Epithelial cell of prostate (primary cell): ENCODE results near the gene LRRC40.

ENCODE experiments used
- DNase-seq: peaks from one replicate; pipeline ENCODE4 v3.0.0-alpha.2; 2011; ENCODE audit warnings: low read depth, low spot score
- H3K27ac ChIP-seq: fragments of 450-650 bp; 2 replicates; pipeline ENCODE4 v1.5.1; 2017; ENCODE audit warnings: mild to moderate bottlenecking

LRRC40 gene

DNA sequence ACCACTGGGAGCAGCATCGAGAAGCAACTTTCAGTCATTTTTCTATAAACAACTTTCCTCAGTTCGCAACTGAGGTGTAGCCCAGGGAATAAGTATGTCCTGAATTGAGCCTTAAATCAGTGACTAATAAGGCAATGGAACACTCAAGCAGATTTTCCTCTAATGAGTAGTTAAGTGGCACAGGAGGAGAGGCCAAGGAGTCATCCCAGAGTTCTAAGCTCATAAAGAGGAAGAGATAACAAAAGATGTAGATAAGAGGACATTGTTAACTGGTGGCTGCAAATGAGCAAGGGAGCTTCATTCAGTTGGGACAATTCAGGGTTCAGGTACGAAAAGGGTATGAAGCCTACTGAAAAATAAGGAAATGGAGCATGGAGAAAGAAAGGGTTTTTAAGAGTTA, 64.5 kb downstream of the LRRC40 start:
- no peak overlapping the region for H3K27ac ChIP-seq
- no peak for DNase-seq

DNA sequence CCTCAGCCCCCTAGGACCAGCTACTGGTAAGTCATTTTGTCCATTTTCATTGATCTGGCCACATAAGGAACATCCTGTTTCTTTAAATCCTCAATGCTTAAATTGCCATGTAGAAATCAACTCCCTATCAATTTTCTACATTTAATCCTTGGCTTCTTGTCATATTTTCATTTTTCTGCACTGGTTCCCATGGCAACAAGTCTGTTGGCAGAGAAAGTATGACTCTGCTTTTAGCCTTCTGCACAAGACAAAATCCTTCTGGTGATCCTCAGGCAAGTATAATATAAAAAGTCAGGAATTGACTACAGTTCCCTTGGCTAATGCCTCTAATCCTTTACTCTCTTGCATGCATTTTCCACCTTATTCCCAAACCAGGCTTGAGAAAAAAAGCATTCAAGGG, 65.0 kb downstream of the LRRC40 start:
- H3K27ac ChIP-seq: no peak overlapping the region
- DNase-seq: no peak

DNA sequence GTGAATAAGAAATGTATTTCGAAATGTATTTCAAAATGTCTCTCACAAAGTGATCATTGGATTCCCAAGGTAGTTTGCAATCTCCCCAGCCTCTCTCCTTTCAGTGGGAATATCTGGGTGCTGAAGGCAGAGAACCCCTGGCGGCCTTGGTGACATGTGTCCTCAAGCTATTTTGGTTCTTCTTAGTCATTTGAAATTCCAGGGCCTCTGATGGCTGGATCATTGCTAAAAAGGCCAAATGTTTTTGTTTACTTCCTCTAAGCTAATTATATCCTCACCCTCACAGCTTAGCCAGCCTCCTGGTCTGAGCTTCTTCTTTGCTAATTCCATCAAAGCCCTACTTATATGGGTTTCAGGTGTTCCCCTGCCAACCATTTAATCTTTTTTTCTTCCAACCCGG, 71.2 kb downstream of the LRRC40 start:
- H3K27ac ChIP-seq: no peak overlapping the region
- no peak for DNase-seq

DNA sequence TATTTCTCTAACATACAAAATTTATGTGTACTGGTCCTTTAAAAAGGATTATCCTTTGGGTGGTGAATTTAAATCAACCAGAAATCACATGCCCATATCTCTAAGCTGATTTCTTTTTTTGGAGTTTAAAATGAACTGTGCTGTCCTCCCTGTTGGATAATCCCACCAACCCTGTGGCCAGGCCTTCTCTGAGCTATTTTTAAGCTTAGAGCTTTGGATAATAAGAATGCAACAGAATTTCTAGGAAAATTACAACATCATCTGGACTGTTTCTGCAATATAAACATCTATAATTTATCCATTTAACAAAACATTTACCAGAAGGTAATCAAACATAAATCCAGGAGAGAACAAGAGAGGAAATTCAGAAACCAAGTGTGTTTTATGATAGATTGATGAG, 88.3 kb downstream of the LRRC40 start:
- H3K27ac ChIP-seq: no peak overlapping the region
- no peak for DNase-seq

DNA sequence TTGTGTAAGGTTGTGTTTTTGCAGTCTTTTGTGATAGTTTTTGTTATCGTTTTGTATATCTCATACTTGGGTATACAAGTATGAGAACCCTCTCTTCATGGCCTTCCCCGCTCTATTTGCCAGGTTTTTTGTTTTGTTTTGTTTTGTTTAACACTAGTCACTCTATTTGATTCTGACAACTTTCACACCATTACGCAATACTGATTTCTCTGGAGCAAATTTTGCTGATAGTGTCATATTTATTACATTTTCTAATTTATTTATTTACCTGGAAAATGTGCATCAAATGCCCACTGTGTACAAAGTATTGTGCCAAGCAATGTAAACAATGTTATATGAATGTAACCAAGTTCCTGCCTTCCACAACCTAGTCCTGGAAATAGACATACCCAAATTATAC, 90.1 kb downstream of the LRRC40 start:
- no peak overlapping the region for H3K27ac ChIP-seq
- no peak for DNase-seq

DNA sequence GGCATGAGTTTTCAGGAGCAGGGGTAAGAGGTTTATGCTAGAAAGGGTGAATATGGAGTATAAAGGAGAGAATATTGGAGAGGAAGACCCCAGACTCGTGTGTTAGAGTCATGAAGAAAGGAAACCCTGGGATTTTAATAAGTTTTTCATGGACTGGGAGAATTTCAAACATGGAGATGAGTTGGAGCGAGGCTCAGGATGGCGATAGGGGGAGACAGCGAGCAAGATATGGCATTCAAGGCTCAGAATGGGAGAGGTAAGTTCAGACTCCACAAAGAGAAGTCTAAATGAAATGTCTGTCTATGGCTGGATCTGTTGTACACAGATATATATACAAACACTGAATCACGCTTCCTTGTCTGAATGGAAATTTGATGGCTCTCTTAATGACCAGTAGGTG, 92.5 kb downstream of the LRRC40 start:
- no peak for DNase-seq
- no peak overlapping the region for H3K27ac ChIP-seq

DNA sequence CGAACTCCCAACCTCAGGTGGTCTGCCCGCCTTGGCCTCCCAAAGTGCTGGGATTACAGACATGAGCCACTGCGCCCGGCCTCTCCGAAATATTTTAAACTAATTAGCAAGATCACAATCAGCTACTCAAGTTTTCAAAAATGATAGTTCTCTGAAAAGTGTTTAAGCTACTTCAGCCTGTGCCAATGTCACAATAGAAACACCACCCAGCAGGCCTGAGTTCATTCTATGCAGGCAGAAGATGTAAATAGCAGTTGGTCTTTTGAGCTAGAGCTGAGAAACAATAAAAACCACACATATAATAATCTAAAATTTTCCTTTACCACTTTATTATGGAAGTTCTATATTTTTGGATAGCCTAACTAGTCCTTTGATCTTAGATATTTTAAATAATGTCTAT, 96.1 kb downstream of the LRRC40 start:
- no peak for DNase-seq

DNA sequence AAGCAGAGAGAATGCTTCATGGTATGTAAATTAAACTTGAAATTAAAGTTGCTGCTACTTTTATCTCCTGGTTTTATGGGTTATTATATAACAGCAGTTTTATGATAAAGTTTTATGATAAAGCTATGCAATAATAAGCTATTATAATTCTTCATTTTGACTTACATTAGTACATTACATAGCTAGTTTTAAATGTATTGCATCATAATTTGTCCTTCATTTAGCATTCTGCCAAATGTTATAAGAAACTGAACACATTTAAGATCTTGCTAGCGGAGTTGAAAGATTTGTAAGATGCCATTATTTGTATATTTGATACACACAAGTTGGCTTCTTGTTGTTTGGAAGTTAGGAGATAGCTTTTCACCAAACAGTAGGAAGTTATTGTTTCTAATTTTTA, 101.6 kb downstream of the LRRC40 start:
- no peak for DNase-seq
- no peak overlapping the region for H3K27ac ChIP-seq

More for the DNA sequence above, 96.1 kb downstream of the LRRC40 start:
- no peak overlapping the region for H3K27ac ChIP-seq

DNA sequence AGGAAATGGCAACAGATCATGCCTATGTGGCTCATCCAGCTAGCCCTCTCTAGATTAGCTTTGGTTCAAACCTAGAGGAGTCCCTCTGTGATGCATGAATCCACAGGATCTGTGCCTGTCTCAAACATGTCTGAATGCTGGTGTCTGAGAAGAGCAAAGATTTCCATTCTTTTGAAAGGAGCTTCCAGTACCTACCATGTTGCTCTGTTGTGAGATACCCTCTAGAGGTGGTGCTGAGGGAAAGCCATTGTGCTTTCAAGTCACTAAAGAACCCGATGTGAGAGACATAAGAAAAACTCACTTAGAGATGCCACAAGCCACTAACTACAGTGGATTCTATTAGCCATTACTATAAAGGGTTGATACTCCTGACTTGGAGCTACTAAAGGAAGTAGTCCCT, 103.6 kb downstream of the LRRC40 start:
- DNase-seq: no peak

DNA sequence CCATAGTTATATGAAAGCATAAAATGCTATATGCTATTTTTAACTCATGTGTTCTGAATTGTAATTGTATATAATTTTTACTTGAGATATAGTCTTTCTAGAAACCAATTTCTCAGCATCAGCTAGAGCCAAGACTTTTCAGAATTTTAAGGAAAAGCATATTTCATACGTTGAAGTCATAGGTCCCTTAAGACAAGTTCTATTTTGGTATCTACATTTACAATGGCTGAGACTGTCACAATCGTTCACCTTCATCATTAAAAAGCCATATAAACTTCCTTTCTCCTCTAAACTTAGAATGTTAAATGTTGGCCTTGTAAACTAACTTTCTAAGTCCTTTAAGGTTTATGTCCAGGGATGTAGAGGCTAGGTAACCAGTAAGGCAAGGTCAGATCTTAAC, 104.1 kb downstream of the LRRC40 start:
- no peak overlapping the region for H3K27ac ChIP-seq
- no peak for DNase-seq

More for the DNA sequence above, 103.6 kb downstream of the LRRC40 start:
- no peak overlapping the region for H3K27ac ChIP-seq
